Suprapubic skin (tissue), 3 donors: ENCODE data around the gene MEAK7.

ENCODE experiments used
- POLR2A ChIP-seq, 2 donors: fragments of 450-650 bp; IDR thresholded peaks; one replicate each; pipeline ENCODE4 v1.6.1; 2017; ENCODE audit warnings: antibody characterized with exemption in 2 of 2, mild to moderate bottlenecking in 2 of 2, moderate library complexity in 2 of 2
- TF ChIP-seq, protein P1 (sequence below), 2 donors: fragments of 200-600 bp in 1 of 2; fragments of 450-650 bp in 1 of 2; sonication (generic) in 1 of 2; IDR thresholded peaks; one replicate each; pipeline ENCODE4 v1.5.1; 2016 to 2019; ENCODE audit warnings: antibody characterized with exemption in 2 of 2, mild to moderate bottlenecking in 1 of 2, moderate library complexity in 1 of 2

DNA sequence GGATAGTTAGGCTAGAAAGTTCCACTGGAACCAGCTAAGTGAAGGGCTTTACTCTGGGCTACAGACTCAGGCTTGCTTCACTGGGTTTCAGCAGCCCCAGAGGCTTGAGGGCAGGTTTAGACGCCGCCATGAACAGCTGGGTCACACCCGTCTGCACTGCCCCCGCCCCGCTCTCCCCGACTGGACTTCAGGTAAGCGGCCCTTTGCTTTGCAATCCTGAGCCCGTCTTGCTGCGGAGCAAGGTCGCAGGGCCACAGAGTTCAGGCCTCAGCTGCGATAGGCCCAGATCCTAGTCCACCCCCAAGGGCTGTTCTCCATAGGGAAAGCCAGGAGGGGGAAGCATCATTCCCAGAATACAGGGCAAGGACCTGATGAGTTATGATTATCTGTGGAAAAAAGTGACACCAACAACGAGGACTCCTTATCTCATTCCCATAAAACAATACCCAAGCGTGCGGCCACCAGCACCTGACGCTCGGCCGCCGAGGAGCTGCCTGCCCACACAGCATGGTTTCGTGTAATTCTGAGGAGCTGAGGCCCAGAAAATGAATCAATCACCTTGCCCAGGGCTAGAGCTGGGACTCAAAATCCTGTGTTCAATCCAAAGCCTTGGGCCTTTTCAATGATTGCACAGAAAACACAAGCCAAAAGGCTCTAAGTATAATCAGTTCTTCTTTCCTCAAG, 20.4 kb downstream of the MEAK7 start:
- TF ChIP-seq, protein P1, sequence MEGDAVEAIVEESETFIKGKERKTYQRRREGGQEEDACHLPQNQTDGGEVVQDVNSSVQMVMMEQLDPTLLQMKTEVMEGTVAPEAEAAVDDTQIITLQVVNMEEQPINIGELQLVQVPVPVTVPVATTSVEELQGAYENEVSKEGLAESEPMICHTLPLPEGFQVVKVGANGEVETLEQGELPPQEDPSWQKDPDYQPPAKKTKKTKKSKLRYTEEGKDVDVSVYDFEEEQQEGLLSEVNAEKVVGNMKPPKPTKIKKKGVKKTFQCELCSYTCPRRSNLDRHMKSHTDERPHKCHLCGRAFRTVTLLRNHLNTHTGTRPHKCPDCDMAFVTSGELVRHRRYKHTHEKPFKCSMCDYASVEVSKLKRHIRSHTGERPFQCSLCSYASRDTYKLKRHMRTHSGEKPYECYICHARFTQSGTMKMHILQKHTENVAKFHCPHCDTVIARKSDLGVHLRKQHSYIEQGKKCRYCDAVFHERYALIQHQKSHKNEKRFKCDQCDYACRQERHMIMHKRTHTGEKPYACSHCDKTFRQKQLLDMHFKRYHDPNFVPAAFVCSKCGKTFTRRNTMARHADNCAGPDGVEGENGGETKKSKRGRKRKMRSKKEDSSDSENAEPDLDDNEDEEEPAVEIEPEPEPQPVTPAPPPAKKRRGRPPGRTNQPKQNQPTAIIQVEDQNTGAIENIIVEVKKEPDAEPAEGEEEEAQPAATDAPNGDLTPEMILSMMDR (IDR thresholded peaks at IDR 0.05) = no peak
- TF ChIP-seq POLR2A (IDR thresholded peaks at IDR 0.05) = no peak
